ENCODE measurements around the gene MSX2.

DNA sequence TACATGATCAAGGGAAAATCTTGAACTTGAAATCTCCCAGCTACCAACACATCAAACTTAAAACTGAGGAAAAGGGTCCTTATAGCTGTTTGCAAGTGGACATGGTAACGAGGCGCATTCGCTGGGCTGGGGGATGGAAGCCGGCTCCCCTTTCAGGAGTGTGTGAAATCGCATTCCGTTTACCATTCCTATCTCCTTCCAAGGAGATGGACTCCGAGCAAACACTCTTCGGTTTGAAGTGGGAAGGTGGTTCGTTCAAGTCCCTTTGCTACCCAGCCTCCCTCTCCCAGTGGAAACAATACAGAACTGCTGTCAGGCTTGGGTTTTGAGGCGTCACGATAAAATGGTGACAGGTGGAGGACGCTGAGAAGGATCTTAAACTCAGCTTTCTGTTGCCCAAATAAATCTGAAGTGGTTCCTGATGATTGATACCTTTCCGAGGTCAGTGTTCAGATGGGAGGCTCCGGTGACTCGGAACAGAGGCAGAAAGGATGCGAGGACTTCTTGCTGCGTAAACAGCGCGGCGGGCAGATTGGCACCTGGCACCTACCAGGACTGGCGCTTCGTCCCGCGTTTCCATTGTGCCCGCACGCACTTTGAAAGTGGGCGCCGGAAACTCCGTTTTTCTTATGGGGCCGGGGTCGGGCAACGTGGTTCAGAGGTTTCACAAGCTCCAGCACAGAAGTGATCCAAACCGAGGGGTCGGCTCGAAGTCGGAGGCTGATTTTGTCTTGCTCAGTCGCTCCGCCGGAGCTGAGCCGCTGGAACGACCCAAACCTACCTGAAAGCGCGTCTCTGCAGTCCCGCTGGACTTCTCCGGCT lies 7.0 kb downstream of the MSX2 start:
- TF ChIP-seq ZNF510 (tag by site-specific recombination; IDR thresholded peaks at IDR 0.05; ENCODE audit: insufficient replicate concordance) = no peak
- no peak for TF ChIP-seq CTCF (tag by site-specific recombination; IDR thresholded peaks at IDR 0.05)
- TF ChIP-seq ZNF174 (tag by site-specific recombination; IDR thresholded peaks at IDR 0.05) = no peak
- TF ChIP-seq ZSCAN5A (tag by site-specific recombination; IDR thresholded peaks at IDR 0.05) = no peak
- TF ChIP-seq ZNF670 (tag by site-specific recombination; IDR thresholded peaks at IDR 0.05; ENCODE audit: low read depth) = no peak
- no peak for TF ChIP-seq WT1 (tag by site-specific recombination; IDR thresholded peaks at IDR 0.05)

Data from HEK293 (cell line).